ENCODE results near the gene FGF1.

DNA sequence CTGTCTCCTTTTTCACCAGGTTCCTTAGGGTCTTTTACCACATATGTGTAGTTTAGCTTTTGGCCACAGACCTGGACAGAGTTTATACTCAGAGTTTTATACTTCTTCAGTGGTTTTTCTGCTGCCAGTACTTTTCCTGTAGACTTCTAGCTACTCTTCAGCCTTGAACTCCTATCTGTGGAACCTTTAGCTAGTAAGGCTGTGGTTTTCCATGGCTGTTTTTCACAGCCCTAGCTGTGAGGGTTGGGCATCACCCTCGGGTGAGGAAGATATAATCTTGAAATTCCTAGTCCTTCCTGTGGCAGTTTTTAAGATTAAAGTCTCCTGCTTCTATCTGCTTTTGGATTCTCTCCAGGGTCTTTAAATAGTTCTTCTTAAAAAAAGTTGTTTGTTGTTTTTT, 109.1 kb downstream of the FGF1 start:
- TF ChIP-seq, protein P1, sequence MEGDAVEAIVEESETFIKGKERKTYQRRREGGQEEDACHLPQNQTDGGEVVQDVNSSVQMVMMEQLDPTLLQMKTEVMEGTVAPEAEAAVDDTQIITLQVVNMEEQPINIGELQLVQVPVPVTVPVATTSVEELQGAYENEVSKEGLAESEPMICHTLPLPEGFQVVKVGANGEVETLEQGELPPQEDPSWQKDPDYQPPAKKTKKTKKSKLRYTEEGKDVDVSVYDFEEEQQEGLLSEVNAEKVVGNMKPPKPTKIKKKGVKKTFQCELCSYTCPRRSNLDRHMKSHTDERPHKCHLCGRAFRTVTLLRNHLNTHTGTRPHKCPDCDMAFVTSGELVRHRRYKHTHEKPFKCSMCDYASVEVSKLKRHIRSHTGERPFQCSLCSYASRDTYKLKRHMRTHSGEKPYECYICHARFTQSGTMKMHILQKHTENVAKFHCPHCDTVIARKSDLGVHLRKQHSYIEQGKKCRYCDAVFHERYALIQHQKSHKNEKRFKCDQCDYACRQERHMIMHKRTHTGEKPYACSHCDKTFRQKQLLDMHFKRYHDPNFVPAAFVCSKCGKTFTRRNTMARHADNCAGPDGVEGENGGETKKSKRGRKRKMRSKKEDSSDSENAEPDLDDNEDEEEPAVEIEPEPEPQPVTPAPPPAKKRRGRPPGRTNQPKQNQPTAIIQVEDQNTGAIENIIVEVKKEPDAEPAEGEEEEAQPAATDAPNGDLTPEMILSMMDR (IDR thresholded peaks at IDR 0.05; ENCODE audit: low read depth, low read length), result no peak
- no peak for TF ChIP-seq EZH2phosphoT487 (IDR thresholded peaks at IDR 0.05; ENCODE audit: low read depth)

All from OCI-LY3 (cell line).